Brain microvascular endothelial cell (primary cell): ENCODE results near the gene CAPN11.
"Not testable (repeated sequence)": the region's sequence is repeated elsewhere in the genome, so short reads cannot be mapped to it uniquely, and the experiment has no call there.

Source experiments
- DNase-seq: peaks from one replicate; pipeline ENCODE4 v3.0.0-alpha.2; 2020
- H3K27ac ChIP-seq: fragments of 250-450 bp; sonication (Bioruptor Pico); 2 replicates; pipeline ENCODE4 v1.5.1; 2020; ENCODE audit warnings: mild to moderate bottlenecking, moderate library complexity
- H3K27me3 ChIP-seq: fragments of 250-450 bp; sonication (Bioruptor Pico); replicated peaks from 2 replicates; pipeline ENCODE4 v1.5.1; 2020; ENCODE audit warnings: mild to moderate bottlenecking
- H3K36me3 ChIP-seq: fragments of 250-450 bp; sonication (Bioruptor Pico); replicated peaks from 2 replicates; pipeline ENCODE4 v1.5.1; 2020; ENCODE audit warnings: mild to moderate bottlenecking
- H3K4me3 ChIP-seq: 2 replicates; pipeline ENCODE4 v1.5.1; 2011; ENCODE audit warnings: low read depth, mild to moderate bottlenecking, control low read depth, low read length, moderate library complexity
- in situ Hi-C: cut with HindIII; loops from 2 replicates; pipeline ENCODE4 v1.10.0; 2017; ENCODE audit warnings: low sequenced_read_pairs, low pct_ligation_motif_present
- TF ChIP-seq, protein P1 (sequence below): IDR thresholded peaks from 2 replicates; pipeline ENCODE4 v1.5.1; 2011; ENCODE audit warnings: low read depth, mild to moderate bottlenecking, moderate library complexity, low read length, control low read depth, inconsistent platforms; ENCODE audit errors: missing control alignments

Gene CAPN11

DNA sequence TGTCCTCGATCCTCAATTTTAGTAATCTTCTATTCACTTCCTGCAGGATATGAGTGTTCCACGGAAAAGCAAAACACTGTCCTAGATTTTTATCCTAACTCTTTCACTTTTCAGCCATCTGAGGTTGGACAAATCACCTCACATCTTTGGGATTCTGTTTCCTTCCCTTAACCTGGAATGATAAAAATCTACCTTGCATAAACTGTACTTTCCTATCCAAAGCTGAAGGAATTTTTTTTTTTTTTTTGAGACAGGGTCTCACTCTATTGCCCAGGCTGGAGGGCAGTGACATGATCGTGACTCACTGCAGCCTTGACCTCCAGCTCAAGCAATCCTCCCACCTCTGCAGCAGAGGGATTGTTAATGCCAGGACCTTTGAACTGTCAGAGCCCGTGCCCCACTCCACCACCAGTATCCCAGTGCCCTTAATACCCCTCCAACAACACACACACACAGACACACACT is 20.5 kb downstream of the CAPN11 start:
- no peak for DNase-seq
- TF ChIP-seq, protein P1, sequence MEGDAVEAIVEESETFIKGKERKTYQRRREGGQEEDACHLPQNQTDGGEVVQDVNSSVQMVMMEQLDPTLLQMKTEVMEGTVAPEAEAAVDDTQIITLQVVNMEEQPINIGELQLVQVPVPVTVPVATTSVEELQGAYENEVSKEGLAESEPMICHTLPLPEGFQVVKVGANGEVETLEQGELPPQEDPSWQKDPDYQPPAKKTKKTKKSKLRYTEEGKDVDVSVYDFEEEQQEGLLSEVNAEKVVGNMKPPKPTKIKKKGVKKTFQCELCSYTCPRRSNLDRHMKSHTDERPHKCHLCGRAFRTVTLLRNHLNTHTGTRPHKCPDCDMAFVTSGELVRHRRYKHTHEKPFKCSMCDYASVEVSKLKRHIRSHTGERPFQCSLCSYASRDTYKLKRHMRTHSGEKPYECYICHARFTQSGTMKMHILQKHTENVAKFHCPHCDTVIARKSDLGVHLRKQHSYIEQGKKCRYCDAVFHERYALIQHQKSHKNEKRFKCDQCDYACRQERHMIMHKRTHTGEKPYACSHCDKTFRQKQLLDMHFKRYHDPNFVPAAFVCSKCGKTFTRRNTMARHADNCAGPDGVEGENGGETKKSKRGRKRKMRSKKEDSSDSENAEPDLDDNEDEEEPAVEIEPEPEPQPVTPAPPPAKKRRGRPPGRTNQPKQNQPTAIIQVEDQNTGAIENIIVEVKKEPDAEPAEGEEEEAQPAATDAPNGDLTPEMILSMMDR: no peak
- H3K27ac ChIP-seq: no peak overlapping the region
- in situ Hi-C loops: no loop called here
- H3K36me3 ChIP-seq: no peaks in the 10 kb centered on the region
- no peak overlapping the region for H3K4me3 ChIP-seq
- no peaks in the 10 kb centered on the region for H3K27me3 ChIP-seq

- in situ Hi-C loops: no loop called here
- no peaks in the 10 kb centered on the region for H3K27me3 ChIP-seq
Measured at GRCh38 chr6:44179648-44180047, 21.0 kb downstream of the CAPN11 start.

DNA sequence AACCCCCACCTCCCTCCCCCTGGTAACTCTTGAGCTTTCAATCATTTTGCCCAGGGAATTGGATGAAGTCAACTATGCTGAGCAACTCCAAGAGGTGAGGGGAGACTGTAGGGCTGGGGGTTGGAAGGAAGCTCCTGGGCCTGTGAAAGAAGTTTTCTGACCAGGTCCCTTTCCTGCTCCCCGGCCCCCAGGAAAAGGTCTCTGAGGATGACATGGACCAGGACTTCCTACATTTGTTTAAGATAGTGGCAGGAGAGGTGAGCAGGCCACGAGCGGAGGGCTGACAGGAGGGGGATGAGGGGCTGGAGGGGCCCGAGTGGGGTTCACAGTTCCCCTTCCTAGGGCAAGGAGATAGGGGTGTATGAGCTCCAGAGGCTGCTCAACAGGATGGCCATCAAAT is 21.8 kb downstream of the CAPN11 start:
- in situ Hi-C loops: no loop called here
- no peaks in the 10 kb centered on the region for H3K27me3 ChIP-seq
- H3K36me3 ChIP-seq: no peaks in the 10 kb centered on the region
- H3K4me3 ChIP-seq: no peak overlapping the region
- H3K27ac ChIP-seq: no peak overlapping the region
- no peak for DNase-seq
- TF ChIP-seq, protein P1: no peak

More at GRCh38 chr6:44179648-44180047, 21.0 kb downstream of the CAPN11 start:
- Histone ChIP-seq H3K27ac (no peak overlapping the region), H3K36me3 (no peaks in the 10 kb centered on the region), H3K4me3 (no peak overlapping the region)
- TF ChIP-seq, protein P1: no peak
- no peak for DNase-seq

GRCh38 chr6:44180886-44181285 is 22.3 kb downstream of the CAPN11 start:
- in situ Hi-C loops: no loop called here
- Histone ChIP-seq H3K36me3 (no peaks in the 10 kb centered on the region), H3K4me3 (no peak overlapping the region), H3K27ac (no peak overlapping the region), H3K27me3 (no peaks in the 10 kb centered on the region)
- TF ChIP-seq, protein P1: no peak
- no peak for DNase-seq

- H3K27me3 ChIP-seq, in situ Hi-C loops, H3K4me3 ChIP-seq, H3K27ac ChIP-seq, H3K36me3 ChIP-seq, DNase-seq: not testable (repeated sequence)
Measured at GRCh38 chr6:44181784-44182183, 23.2 kb downstream of the CAPN11 start.

GRCh38 chr6:44182911-44183390 is 24.3 kb downstream of the CAPN11 start:
- TF ChIP-seq, protein P1: no peak
- in situ Hi-C loops: no loop called here
- H3K27me3 ChIP-seq: no peaks in the 10 kb centered on the region
- H3K4me3 ChIP-seq: no peak overlapping the region
- DNase-seq: no peak
- no peak overlapping the region for H3K27ac ChIP-seq
- H3K36me3 ChIP-seq: no peaks in the 10 kb centered on the region
